GM21619 (cell line): ENCODE measurements around the gene TMEM91.
"Not testable (repeated sequence)": the region's sequence is repeated elsewhere in the genome, so short reads cannot be mapped to it uniquely, and the experiment has no call there.

Experiments used
- ATAC-seq: cut with Tn5 transposase; IDR thresholded peaks from one replicate; pipeline ENCODE4 v1.9.1; 2021; ENCODE audit not compliant: unreplicated experiment

TMEM91 gene

GRCh38 chr19:41376241-41376997 is at the start of gene TMEM91:
Gene TMEM91 (plus strand): TSS chr19:41376533. CDS start chr19:41378310, 1,777 bp downstream.
- no peak for ATAC-seq

GRCh38 chr19:41327076-41327575 is 49.2 kb upstream of the TMEM91 start:
- ATAC-seq, result no peak

GRCh38 chr19:41327576-41328156 is 48.7 kb upstream of the TMEM91 start:
- ATAC-seq, result peak; percentile 42

GRCh38 chr19:41328157-41328841 is 48.0 kb upstream of the TMEM91 start:
- ATAC-seq, result peak; percentile 27

- no peak for ATAC-seq
These were observed 47.5 kb upstream of the TMEM91 start for GRCh38 chr19:41328842-41329225.

- ATAC-seq, result no peak
These were observed 45.9 kb upstream of the TMEM91 start for GRCh38 chr19:41330481-41330880.

- ATAC-seq, result no peak
These were observed 45.2 kb upstream of the TMEM91 start for GRCh38 chr19:41330946-41331678.

- ATAC-seq, result no peak
These were observed 44.3 kb upstream of the TMEM91 start for GRCh38 chr19:41332000-41332399.

GRCh38 chr19:41332468-41332867 is 43.9 kb upstream of the TMEM91 start:
- ATAC-seq, result no peak

- no peak for ATAC-seq
These were observed 41.5 kb upstream of the TMEM91 start for GRCh38 chr19:41334793-41335192.

GRCh38 chr19:41335467-41335866 is 40.9 kb upstream of the TMEM91 start:
- no peak for ATAC-seq

GRCh38 chr19:41339936-41340335 is 36.4 kb upstream of the TMEM91 start:
- ATAC-seq, result no peak

- no peak for ATAC-seq
These were observed 34.5 kb upstream of the TMEM91 start for GRCh38 chr19:41341669-41342490.

- ATAC-seq, result no peak
These were observed 32.2 kb upstream of the TMEM91 start for GRCh38 chr19:41344162-41344561.

GRCh38 chr19:41346916-41347315 is 29.4 kb upstream of the TMEM91 start:
- ATAC-seq, result not testable (repeated sequence)

- no peak for ATAC-seq
These were observed 25.5 kb upstream of the TMEM91 start for GRCh38 chr19:41350735-41351338.

GRCh38 chr19:41351339-41352245 is 24.7 kb upstream of the TMEM91 start:
- peak; percentile 28 for ATAC-seq

- no peak for ATAC-seq
These were observed 24.1 kb upstream of the TMEM91 start for GRCh38 chr19:41352279-41352608.
